Measurements from ENCODE around the gene KLC1.
"Not testable (repeated sequence)": the region's sequence is repeated elsewhere in the genome, so short reads cannot be mapped to it uniquely, and the experiment has no call there.

The KLC1 gene

GRCh38 chr14:103691655-103692054 is 62.6 kb downstream of the KLC1 start:
- DNase-seq, result not testable (repeated sequence)

GRCh38 chr14:103692159-103692558 is 63.1 kb downstream of the KLC1 start:
- no peak for DNase-seq

- DNase-seq, result no peak
These were observed 63.9 kb downstream of the KLC1 start for GRCh38 chr14:103692871-103693270.

- no peak for DNase-seq
These were observed 64.5 kb downstream of the KLC1 start for GRCh38 chr14:103693515-103693914.

- DNase-seq, result no peak
These were observed 65.6 kb downstream of the KLC1 start for GRCh38 chr14:103694572-103695026.

- no peak for DNase-seq
These were observed 66.5 kb downstream of the KLC1 start for GRCh38 chr14:103695296-103696069.

GRCh38 chr14:103696070-103696402 is 67.0 kb downstream of the KLC1 start:
- no peak for DNase-seq

GRCh38 chr14:103696466-103697071 is 67.6 kb downstream of the KLC1 start:
- DNase-seq, result no peak

GRCh38 chr14:103697206-103697602 is 68.2 kb downstream of the KLC1 start:
- DNase-seq, result no peak

- DNase-seq, result no peak
These were observed 68.8 kb downstream of the KLC1 start for GRCh38 chr14:103697603-103698379.

GRCh38 chr14:103698380-103699260 is 69.6 kb downstream of the KLC1 start:
- no peak for DNase-seq

GRCh38 chr14:103699261-103699661 is 70.2 kb downstream of the KLC1 start:
- no peak for DNase-seq

- no peak for DNase-seq
These were observed 71.1 kb downstream of the KLC1 start for GRCh38 chr14:103699901-103700752.

- DNase-seq, result no peak
These were observed 71.9 kb downstream of the KLC1 start for GRCh38 chr14:103700753-103701490.

GRCh38 chr14:103702095-103702494 is 73.1 kb downstream of the KLC1 start:
- no peak for DNase-seq

GRCh38 chr14:103702497-103703432 is 73.8 kb downstream of the KLC1 start:
- DNase-seq, result no peak

- DNase-seq, result no peak
These were observed 74.7 kb downstream of the KLC1 start for GRCh38 chr14:103703433-103704385.

GRCh38 chr14:103704708-103705107 is 75.7 kb downstream of the KLC1 start:
- DNase-seq, result no peak

All from suppressor macrophage (primary cell).